OCI-LY7 (cell line): ENCODE measurements around the gene EFHD1. TPM values are rescaled to one million over a fixed set of nuclear protein-coding genes. Genes with fewer than 3 reads are reported as not detected.
"Not testable (repeated sequence)": the region's sequence is repeated elsewhere in the genome, so short reads cannot be mapped to it uniquely, and the experiment has no call there.

Experiments used
- BruUV-seq: library from RNA; stranded (reverse); fragments of 400-500 nt; replicated peaks from 2 replicates; lab custom pipeline; 2021; lab: Mats Ljungman, UMichigan
- CTCF ChIA-PET: fragments of 300-600 bp; sonication (Branson Sonifier 250); formaldehyde crosslinking; loops from one replicate; lab custom pipeline; 2022; ENCODE audit warnings: antibody characterized with exemption; ENCODE audit not compliant: unreplicated experiment; lab: Charles Lee
- POLR2A ChIA-PET: fragments of 300-600 bp; sonication (Branson Sonifier 250); formaldehyde crosslinking; loops from one replicate; lab custom pipeline; 2022; ENCODE audit warnings: antibody characterized with exemption; lab: Charles Lee
- DNase-seq: peaks from one replicate; pipeline ENCODE4 v3.0.0-alpha.2; 2015; ENCODE audit warnings: low spot score
- H2AFZ ChIP-seq: fragments of 200-600 bp; sonication (generic), shearing (Covaris generic); 2 replicates; pipeline ENCODE4 v1.6.1; 2014; ENCODE audit warnings: mild to moderate bottlenecking, antibody characterized with exemption, low read length, moderate library complexity
- H3K27ac ChIP-seq: fragments of 200-600 bp; sonication (generic); 2 replicates; pipeline ENCODE4 v1.5.1; 2014; ENCODE audit warnings: mixed run types, low read depth, mild to moderate bottlenecking, moderate library complexity, low read length, inconsistent platforms; ENCODE audit not compliant: poor library complexity, severe bottlenecking
- H3K36me3 ChIP-seq: fragments of 200-600 bp; sonication (generic); 2 replicates; pipeline ENCODE4 v1.6.1; 2014; ENCODE audit warnings: mild to moderate bottlenecking, antibody characterized with exemption, low read length, moderate library complexity, mixed read lengths; ENCODE audit not compliant: insufficient read depth
- H3K4me1 ChIP-seq: fragments of 200-600 bp; sonication (generic); 2 replicates; pipeline ENCODE4 v1.5.1; 2014; ENCODE audit warnings: mild to moderate bottlenecking, low read length; ENCODE audit not compliant: insufficient read depth, poor library complexity, severe bottlenecking
- H3K4me2 ChIP-seq: fragments of 200-600 bp; sonication (generic); 2 replicates; pipeline ENCODE4 v1.6.1; 2014; ENCODE audit warnings: mild to moderate bottlenecking, low read length
- H3K4me3 ChIP-seq: fragments of 200-600 bp; sonication (generic); 2 replicates; pipeline ENCODE4 v1.5.1; 2014; ENCODE audit warnings: mild to moderate bottlenecking, low read depth, low read length; ENCODE audit not compliant: poor library complexity, severe bottlenecking
- H3K79me2 ChIP-seq: fragments of 200-600 bp; sonication (generic); 2 replicates; pipeline ENCODE4 v1.6.1; 2016; ENCODE audit warnings: low read depth, mild to moderate bottlenecking, low read length, moderate library complexity, mixed read lengths; ENCODE audit not compliant: insufficient read depth
- H3K9me2 ChIP-seq: fragments of 200-600 bp; sonication (generic); 2 replicates; pipeline ENCODE4 v1.6.1; 2016; ENCODE audit warnings: mild to moderate bottlenecking, low read length, mixed read lengths; ENCODE audit not compliant: insufficient read depth
- H3K9me3 ChIP-seq: fragments of 200-600 bp; sonication (generic); 2 replicates; pipeline ENCODE4 v1.6.1; 2014; ENCODE audit warnings: mild to moderate bottlenecking, mixed run types, low read length, mixed read lengths
- H4K20me1 ChIP-seq: fragments of 200-600 bp; sonication (generic); 2 replicates; pipeline ENCODE4 v1.6.1; 2014; ENCODE audit warnings: mild to moderate bottlenecking, antibody characterized with exemption, low read length, moderate library complexity, mixed read lengths; ENCODE audit not compliant: insufficient read depth
- CTCF ChIP-seq: fragments of 200-600 bp; sonication (generic); conservative IDR thresholded peaks from 2 replicates; pipeline ENCODE4 v1.5.1; 2014; ENCODE audit warnings: mild to moderate bottlenecking, antibody characterized with exemption, low read length, moderate library complexity, mixed read lengths
- EZH2phosphoT487 ChIP-seq: fragments of 200-600 bp; sonication (generic); IDR thresholded peaks from 2 replicates; pipeline ENCODE4 v1.6.1; 2018; ENCODE audit warnings: low read depth, borderline replicate concordance, mild to moderate bottlenecking, mixed run types, antibody characterized with exemption, low read length, moderate library complexity, mixed read lengths
- intact Hi-C: fragments of 100-400 bp; cut with micrococcal nuclease; formaldehyde crosslinking; loops from one replicate; pipeline ENCODE4 v1.10.0; 2022; ENCODE audit not compliant: unreplicated experiment
- total RNA-seq, 2 experiments: library from RNA; depleted of rRNA in 1 of 2; stranded (reverse); fragments of >200 nt in 1 of 2; shearing (Covaris generic) in 1 of 2; gene quantifications; 2 replicates each; pipeline ENCODE4 v1.2.3, GENCODE V29; 2014 to 2022

EFHD1 gene
- total RNA-seq, 2 experiments from 2014 or later = not detected

- Histone ChIP-seq H3K27ac (no peak overlapping the region), H3K9me2 (no peaks in the 10 kb centered on the region), H3K4me1 (no peaks in the 10 kb centered on the region), H2AFZ (no peak overlapping the region), H3K4me3 (no peak overlapping the region), H3K79me2 (peaks cover 17% of the 10 kb centered on the region), H4K20me1 (no peaks in the 10 kb centered on the region), H3K9me3 (0 out of 2 replicates have a peak, but pooled peaks cover 4% of the 10 kb centered on the region), H3K36me3 (peaks cover 78% of the 10 kb centered on the region), H3K4me2 (no peak overlapping the region)
- ChIA-PET POLR2A (no interaction called here), CTCF (no interaction called here)
- intact Hi-C loops = no loop called here
- no peak for DNase-seq
- no TSS peak for BruUV-seq
- TF ChIP-seq CTCF (no peak), EZH2phosphoT487 (no peak)
Observed at GRCh38 chr2:232707076-232707475, 73.7 kb downstream of the EFHD1 start.

GRCh38 chr2:232713505-232713904, 80.1 kb downstream of the EFHD1 start:
- DNase-seq = no peak
- no peaks in the 10 kb centered on the region for H3K4me1 ChIP-seq
- peaks cover 21% of the 10 kb centered on the region for H3K79me2 ChIP-seq
- CTCF ChIA-PET = no interaction called here
- no peaks in the 10 kb centered on the region for H3K9me3 ChIP-seq
- no peaks in the 10 kb centered on the region for H4K20me1 ChIP-seq
- H3K4me2 ChIP-seq = no peak overlapping the region
- H3K9me2 ChIP-seq = no peaks in the 10 kb centered on the region
- no peak overlapping the region for H3K27ac ChIP-seq
- no TSS peak for BruUV-seq
- no peak overlapping the region for H2AFZ ChIP-seq
- intact Hi-C loops = no loop called here
- TF ChIP-seq EZH2phosphoT487 (no peak), CTCF (no peak)
- H3K4me3 ChIP-seq = no peak overlapping the region
- POLR2A ChIA-PET = interaction anchor here (1.1 kb wide), 1 partner anchor 10 kb away, joined by 5 read pairs; no protein-coding TSS in a partner anchor
- peaks cover 54% of the 10 kb centered on the region for H3K36me3 ChIP-seq

GRCh38 chr2:232714969-232715368, 81.6 kb downstream of the EFHD1 start:
- Histone ChIP-seq H3K9me3 (no peaks in the 10 kb centered on the region), H3K4me1 (no peaks in the 10 kb centered on the region), H3K79me2 (peaks cover 36% of the 10 kb centered on the region), H4K20me1 (no peaks in the 10 kb centered on the region), H3K27ac (no peak overlapping the region), H3K4me2 (no peak overlapping the region), H3K4me3 (no peak overlapping the region), H3K9me2 (no peaks in the 10 kb centered on the region), H2AFZ (no peak overlapping the region), H3K36me3 (peaks cover 61% of the 10 kb centered on the region)
- no peak for DNase-seq
- no TSS peak for BruUV-seq
- CTCF ChIA-PET = no interaction called here
- intact Hi-C loops = no loop called here
- POLR2A ChIA-PET = interaction anchor here (0.7 to 1.0 kb wide), 2 partner anchors 15 to 22 kb away, joined by 3 read pairs; no protein-coding TSS in a partner anchor
- TF ChIP-seq EZH2phosphoT487 = no peak
- no peak for TF ChIP-seq CTCF

DNA sequence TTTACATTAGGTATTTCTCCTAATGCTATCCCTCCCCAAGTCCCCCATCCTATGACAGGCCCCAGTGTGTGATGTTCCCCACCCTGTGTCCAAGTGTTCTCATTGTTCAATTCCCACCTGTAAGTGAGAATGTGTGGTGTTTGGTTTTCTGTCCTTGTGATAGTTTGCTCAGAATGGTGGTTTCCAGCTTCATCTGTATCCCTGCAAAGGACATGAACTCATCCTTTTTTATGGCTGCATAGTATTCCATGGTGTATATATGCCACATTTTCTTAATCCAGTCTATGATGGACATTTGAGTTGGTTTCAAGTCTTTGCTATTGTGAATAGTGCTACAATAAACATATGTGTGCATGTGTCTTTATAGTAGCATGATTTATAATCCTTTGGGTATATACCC, 86.7 kb downstream of the EFHD1 start:
- H3K4me3 ChIP-seq, H3K4me2 ChIP-seq, H3K4me1 ChIP-seq, H3K27ac ChIP-seq, H3K9me3 ChIP-seq, H4K20me1 ChIP-seq, DNase-seq, intact Hi-C loops, H2AFZ ChIP-seq, H3K9me2 ChIP-seq, CTCF ChIA-PET, BruUV-seq: not testable (repeated sequence)
- Histone ChIP-seq H3K79me2 (peaks cover 23% of the 10 kb centered on the region), H3K36me3 (peaks cover 61% of the 10 kb centered on the region)
- POLR2A ChIA-PET = interaction anchor here (0.7 kb wide), 1 partner anchor 103 kb away, joined by 3 read pairs; no protein-coding TSS in a partner anchor
